ENCODE measurements around the gene ZNF836. TPM values are rescaled to one million over a fixed set of nuclear protein-coding genes. Genes with fewer than 3 reads are reported as not detected.
A peak's percentile ranks its signal among the peaks of the same experiment; 100 is the strongest.

Gene ZNF836
- total RNA-seq, 1 donor from 2014 or later: 7.5 TPM

DNA sequence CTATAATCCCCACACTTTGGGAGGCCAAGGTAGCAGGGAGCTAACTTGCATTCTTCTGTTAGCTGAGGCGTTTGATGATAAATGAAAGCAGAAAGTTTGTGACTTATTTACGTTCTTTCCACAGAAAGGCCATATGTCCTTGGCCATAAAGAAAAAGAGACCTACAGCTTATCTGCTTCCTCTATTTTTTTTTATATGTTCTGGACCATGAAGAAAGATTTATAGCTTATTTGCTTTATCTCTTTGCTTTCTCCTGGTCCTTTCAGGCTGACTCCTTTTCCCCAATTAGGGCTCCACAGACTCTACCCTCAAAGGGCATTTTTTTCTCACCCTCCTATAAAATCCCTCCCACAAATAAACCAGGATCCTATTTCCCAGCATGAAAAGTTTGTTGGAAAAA is 30.2 kb downstream of the ZNF836 start:
- no peak overlapping the region for H2AFZ ChIP-seq (ENCODE audit: low read depth, low read length)
- no peak overlapping the region for H3K4me3 Mint-ChIP-seq (ENCODE audit: unreplicated experiment)
- no peak overlapping the region for H3K4me3 ChIP-seq (ENCODE audit: insufficient read depth, low read depth, low read length)
- no peaks in the 10 kb centered on the region for H3K36me3 ChIP-seq (ENCODE audit: insufficient read depth, low read length)
- no peaks in the 10 kb centered on the region for H3K4me1 ChIP-seq (ENCODE audit: insufficient read depth, low read length)
- FAIRE-seq (no peak), DNase-seq (ENCODE audit: low read depth) (no peak)
- no peak overlapping the region for H3K9ac ChIP-seq (ENCODE audit: low read length)
- no peaks in the 10 kb centered on the region for H4K20me1 ChIP-seq (ENCODE audit: insufficient read depth, low read length)
- no peak overlapping the region for H3K27ac Mint-ChIP-seq (ENCODE audit: unreplicated experiment)
- no peak for TF ChIP-seq EZH2 (IDR thresholded peaks at IDR 0.05; ENCODE audit: insufficient read depth, low read length)
- TF ChIP-seq CTCF (IDR thresholded peaks at IDR 0.05; ENCODE audit: insufficient read depth, low read depth, low read length): no peak
- peaks cover 9% of the 10 kb centered on the region for H3K9me3 ChIP-seq (ENCODE audit: insufficient read depth, low read depth, low read length)
- H3K27me3 ChIP-seq (ENCODE audit: insufficient read depth, low read length): no peaks in the 10 kb centered on the region
- H3K4me2 ChIP-seq (ENCODE audit: low read length): no peak overlapping the region
- peaks cover 40% of the 10 kb centered on the region for H3K9me3 Mint-ChIP-seq (ENCODE audit: unreplicated experiment)
- peaks cover 8% of the 10 kb centered on the region for H3K4me1 Mint-ChIP-seq (ENCODE audit: low read depth, unreplicated experiment)
- no peak overlapping the region for H3K27ac ChIP-seq (ENCODE audit: low read depth, low read length)
- no peaks in the 10 kb centered on the region for H3K27me3 Mint-ChIP-seq (ENCODE audit: low read depth, unreplicated experiment)
- H3K79me2 ChIP-seq (ENCODE audit: insufficient read depth, low read length): peaks cover 20% of the 10 kb centered on the region
- H3K36me3 Mint-ChIP-seq (ENCODE audit: low read depth, unreplicated experiment): peaks cover 28% of the 10 kb centered on the region

DNA sequence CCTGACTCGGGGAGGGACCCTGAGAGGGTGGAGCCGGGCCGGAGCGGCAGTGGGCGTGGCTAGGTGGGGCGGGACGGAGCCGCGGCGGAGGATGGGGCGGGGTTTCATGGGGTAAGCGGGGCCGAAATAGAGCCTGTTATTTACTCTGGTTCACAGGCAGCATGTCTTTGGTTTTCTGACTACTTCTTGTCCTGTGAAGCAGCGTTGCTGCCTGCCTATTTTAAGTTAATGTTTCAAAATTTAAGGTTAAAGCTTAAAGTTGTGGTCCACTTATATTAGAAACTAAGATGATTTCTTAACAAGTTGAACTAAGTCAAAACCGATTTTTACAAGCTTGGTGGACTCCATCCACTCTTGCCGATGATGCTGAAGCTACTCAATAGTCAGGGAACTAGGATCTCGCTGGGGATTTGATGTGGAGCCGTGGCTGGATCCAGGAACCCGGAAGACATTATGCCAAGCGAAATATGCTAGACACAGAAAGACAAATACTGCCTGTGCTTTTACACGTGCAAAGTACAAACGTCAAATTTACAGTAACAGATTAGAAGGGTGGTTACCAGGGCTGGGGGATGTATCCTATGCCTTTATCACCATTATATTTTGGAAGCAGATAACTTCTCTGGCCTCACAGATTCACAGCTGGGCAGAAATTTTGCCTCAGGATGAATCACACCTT is 31.2 kb downstream of the ZNF836 start:
- H3K4me1 Mint-ChIP-seq (ENCODE audit: low read depth, unreplicated experiment): peaks cover 8% of the 10 kb centered on the region
- no peak for TF ChIP-seq CTCF (IDR thresholded peaks at IDR 0.05; ENCODE audit: insufficient read depth, low read depth, low read length)
- no peak for TF ChIP-seq EZH2 (IDR thresholded peaks at IDR 0.05; ENCODE audit: insufficient read depth, low read length)
- peaks cover 44% of the 10 kb centered on the region for H3K9me3 Mint-ChIP-seq (ENCODE audit: unreplicated experiment)
- DNase-seq (ENCODE audit: low read depth) (no peak), FAIRE-seq (no peak)
- H3K27ac Mint-ChIP-seq (ENCODE audit: unreplicated experiment): no peak overlapping the region
- H2AFZ ChIP-seq (ENCODE audit: low read depth, low read length): peak overlapping the region; percentile 75
- H3K4me2 ChIP-seq (ENCODE audit: low read length): peak overlapping the region; percentile 97
- no peaks in the 10 kb centered on the region for H3K27me3 Mint-ChIP-seq (ENCODE audit: low read depth, unreplicated experiment)
- H3K9me3 ChIP-seq (ENCODE audit: insufficient read depth, low read depth, low read length): peaks cover 13% of the 10 kb centered on the region
- peak overlapping the region; percentile 48 for H3K4me3 ChIP-seq (ENCODE audit: insufficient read depth, low read depth, low read length)
- no peaks in the 10 kb centered on the region for H4K20me1 ChIP-seq (ENCODE audit: insufficient read depth, low read length)
- H3K36me3 Mint-ChIP-seq (ENCODE audit: low read depth, unreplicated experiment): peaks cover 34% of the 10 kb centered on the region
- no peaks in the 10 kb centered on the region for H3K27me3 ChIP-seq (ENCODE audit: insufficient read depth, low read length)
- H3K36me3 ChIP-seq (ENCODE audit: insufficient read depth, low read length): no peaks in the 10 kb centered on the region
- no peaks in the 10 kb centered on the region for H3K4me1 ChIP-seq (ENCODE audit: insufficient read depth, low read length)
- H3K9ac ChIP-seq (ENCODE audit: low read length): peak overlapping the region; percentile 34
- peaks cover 30% of the 10 kb centered on the region for H3K79me2 ChIP-seq (ENCODE audit: insufficient read depth, low read length)
- peak overlapping the region; percentile 97 for H3K4me3 Mint-ChIP-seq (ENCODE audit: unreplicated experiment)
- H3K27ac ChIP-seq (ENCODE audit: low read depth, low read length): no peak overlapping the region
